GM15510 (cell line): ENCODE data around the gene ELAC1.

ENCODE experiments used
- POLR2A ChIP-seq: IDR thresholded peaks from 3 replicates; pipeline ENCODE4 v1.6.1; 2011; ENCODE audit warnings: borderline replicate concordance; ENCODE audit not compliant: insufficient read length; ENCODE audit errors: extremely low read depth

The ELAC1 gene

DNA sequence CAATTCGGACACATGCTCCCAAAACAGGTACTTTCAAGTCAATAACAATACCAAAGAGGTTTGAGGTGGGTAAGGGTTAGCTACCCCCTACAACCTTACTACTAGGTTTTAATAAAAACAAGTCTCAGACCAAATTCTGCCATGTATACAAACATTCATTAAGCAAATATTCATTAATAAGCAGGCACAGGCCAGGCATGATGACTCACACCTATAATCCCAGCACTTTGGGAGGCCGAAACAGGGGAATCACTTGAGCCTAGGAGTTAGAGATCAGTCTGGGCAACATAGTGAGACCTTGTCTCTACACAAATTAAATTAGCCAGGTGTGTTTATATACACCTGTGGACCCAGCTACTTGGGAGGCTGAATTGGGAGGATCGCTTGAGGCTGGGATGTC lies 11.7 kb upstream of the ELAC1 start:
- no peak for TF ChIP-seq POLR2A

DNA sequence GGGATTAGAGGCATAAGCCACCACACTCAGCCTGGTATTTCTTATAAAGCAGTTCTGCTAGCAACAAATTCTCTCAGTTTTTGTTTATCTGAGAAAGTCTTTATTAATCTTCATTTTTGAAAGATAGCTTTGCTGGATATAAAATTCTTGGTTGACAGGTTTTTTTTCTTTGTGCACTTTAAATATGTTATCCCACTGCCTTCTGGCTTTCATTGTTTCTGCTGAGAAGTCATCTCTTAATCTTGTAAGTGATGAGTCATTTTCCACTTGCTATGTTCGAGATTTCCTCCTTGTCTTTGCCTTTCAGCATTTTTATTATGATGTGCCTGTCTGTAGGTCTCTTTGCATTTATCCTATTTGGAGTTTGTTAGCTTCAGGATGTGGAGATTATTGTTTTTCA lies 5.9 kb upstream of the ELAC1 start:
- TF ChIP-seq POLR2A, result no peak

DNA sequence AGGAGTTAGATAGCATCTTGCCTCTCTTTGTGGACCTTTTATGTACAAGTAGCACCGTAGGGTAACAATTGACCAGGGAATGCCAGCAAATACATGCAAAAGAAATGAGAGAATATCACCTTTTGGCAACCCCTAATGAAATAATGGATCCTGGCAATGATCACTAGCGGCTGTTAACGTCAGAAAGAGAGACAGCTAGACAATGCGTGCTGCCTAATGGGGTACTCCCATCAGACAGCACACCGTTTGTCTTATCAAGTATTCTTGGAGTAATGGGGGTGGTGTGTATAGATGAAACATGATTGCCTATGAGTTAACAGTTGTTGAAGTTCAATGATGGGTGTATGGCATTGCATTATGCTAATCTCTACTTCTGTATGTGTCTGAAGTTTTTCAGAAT lies 1.6 kb downstream of the ELAC1 start:
- no peak for TF ChIP-seq POLR2A

DNA sequence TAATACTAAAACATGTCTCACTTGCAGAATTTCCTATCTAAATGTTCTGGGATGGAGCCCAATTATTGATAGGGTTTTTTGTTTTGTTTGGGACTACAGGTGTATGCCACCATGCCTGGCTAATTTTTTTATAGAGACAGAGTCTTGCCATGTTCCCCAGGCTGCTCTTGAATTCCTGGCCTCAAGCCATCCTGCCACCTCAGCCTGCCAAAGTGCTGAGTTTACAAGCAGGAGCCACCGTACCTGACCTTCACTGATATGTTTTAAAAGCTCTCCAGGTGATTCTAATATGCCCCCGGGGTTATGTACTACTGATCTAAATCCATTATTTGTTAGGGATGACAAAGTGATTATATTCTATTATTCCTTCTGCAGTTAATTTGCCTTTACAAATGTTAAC lies 2.2 kb downstream of the ELAC1 start:
- TF ChIP-seq POLR2A, result no peak

DNA sequence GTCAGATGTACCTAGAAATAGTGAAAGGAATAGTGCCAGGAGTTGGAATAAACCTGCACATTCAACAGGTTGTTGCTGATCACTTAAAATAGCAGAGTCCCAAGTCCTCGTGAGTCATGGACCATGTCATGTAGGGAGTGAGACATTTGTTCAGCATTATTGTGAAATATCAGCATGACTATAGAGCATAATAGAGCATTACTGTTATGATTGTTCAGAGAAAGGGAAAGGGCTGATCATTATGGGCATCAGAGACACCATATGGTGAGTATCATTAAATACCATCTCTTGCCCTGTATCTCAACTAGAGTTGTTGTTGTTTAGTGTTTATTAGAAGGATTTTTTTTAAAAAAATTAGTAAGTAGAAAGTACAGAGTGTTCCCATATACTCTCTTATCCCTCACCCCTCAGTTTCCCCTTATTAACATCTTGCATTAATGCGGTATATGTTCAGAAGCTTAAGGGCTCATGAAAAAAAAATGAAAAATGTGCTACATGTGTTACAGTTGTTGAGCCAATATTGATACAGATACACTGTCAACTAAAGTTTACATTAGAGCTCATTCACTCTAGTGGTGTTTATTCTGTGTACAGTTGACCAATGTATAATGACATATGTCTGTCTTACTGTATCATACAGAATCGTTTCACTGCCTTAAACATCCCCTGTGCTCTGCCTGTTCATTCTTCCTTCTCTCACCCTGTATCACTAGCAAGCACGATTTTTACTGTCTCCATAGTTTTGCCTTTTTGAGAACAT lies 5.7 kb downstream of the ELAC1 start:
- TF ChIP-seq POLR2A, result no peak

DNA sequence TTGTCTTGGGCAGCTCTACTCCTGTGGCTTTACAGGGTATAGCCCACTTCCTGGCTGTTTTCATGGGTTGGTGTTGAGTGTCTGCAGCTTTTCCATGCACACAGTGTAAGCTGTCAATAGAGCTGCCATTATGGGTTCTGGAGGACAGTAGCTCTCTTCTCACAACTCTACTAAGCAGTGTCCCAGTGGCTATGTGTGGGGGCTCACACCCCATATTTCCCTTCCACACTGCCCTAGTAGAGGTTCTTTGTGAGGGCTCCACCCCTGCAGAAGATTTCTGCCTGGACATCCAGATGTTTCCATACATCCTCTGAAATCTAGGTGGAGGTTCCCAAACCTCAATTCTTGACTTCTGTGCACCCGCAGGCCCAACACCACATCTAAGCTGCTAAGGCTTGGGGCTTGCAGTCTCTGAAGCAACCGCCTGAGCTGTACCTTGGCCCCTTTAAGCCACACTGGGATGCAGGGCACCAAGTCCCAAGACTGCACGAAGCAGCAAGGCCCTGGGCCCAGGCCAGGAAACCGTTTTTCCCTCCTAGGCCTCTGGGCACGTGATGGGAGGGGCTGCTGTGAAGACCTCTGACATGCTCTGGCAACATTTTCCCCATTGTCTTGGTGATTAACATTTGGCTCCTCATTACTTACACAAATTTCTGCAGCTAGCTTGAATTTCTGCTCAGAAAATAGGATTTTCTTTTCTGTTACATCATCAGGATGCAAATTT lies 9.4 kb downstream of the ELAC1 start:
- TF ChIP-seq POLR2A, result no peak

DNA sequence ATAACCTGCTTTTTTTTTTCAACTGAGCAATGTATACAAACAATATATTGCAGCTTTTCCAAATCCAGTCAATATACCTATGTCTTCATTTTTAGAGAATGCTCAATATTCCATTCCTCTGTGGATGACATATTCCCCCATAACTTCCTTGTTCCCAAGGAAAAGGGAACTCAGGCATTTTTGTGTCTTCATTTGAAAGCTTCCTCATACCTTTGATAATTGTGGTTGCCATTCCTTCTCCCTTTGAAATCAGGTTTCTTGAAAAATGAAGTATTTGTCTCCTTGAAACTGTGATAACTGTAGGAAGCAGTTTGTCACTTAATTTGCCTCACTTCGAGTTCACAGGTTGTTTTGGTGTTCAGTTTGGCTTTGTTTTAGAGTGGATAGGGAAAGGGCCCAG lies 13.5 kb downstream of the ELAC1 start:
- no peak for TF ChIP-seq POLR2A

DNA sequence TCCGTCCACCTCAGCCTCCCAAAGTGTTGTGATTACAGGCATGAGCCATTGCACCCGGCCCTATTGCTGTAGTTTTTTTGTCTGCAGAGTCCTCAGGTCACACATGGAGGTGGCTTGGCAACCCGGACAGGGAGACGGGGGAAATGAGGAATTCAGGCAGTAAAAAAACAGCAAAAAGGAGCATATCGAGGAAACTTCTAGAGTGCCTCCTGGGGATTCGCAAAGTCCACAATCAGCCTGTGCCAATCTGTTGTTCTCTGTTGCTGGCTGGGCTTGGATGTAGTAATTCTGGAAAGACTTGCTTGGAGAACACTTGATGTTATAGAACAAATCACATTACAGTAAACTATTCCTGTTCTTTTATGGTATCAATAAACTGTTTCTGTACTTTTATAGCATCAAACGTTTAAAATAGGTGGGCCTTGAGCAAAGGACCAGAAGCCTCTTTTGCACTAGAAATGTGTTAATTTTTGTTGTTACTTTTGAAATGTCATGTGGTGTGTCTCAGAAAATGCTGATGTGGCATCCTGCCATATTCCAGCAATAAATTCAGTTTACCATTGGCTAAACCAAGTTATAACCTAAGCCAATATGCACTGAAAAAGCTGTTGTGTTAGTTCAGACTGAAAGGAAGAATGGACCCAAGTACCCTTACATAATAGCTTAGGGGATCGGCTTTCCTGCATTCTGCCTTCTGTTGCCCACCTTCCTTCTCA lies 14.4 kb downstream of the ELAC1 start:
- TF ChIP-seq POLR2A, result no peak

DNA sequence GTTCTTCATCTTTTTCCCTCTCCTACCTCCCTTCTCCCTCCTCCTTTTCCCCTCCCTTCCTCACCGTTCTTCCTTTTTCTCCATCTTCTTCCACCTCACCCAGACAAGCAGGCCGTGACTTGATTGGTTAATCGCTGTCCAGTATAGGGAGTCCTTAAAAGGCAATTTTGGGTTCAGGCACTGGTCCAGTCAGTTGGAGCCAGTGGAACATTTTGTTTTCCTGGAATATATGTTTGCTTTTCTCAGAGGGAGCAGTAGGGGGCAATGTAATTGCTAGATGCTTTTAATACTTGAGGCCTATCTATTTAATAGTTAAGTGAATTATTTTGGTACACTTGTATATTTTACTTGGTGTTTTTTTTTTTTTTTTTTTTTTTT lies 15.0 kb downstream of the ELAC1 start:
- no peak for TF ChIP-seq POLR2A

DNA sequence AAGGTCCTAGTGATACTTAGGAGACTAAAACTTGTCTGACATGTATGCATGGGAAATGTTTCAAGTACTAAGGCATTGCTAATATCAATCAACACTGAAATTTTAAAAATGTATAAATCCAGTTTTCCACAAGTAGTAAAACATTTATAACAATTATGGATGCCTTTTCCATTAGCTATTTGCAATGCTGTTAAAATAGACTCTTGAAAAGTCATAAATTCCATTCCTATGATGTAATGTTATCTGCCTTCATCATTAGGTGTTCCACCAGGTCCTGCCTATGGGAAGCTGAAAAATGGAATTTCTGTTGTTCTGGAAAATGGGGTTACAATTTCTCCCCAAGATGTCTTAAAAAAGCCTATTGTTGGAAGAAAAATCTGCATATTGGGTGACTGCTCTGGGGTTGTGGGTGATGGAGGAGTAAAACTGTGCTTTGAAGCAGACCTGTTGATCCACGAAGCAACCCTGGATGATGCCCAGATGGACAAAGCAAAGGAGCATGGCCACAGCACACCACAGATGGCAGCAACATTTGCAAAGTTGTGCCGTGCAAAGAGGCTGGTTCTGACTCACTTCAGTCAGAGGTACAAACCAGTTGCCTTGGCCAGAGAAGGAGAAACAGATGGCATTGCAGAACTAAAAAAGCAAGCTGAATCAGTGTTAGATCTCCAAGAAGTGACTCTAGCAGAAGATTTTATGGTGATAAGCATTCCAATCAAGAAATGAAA lies 18.7 kb downstream of the ELAC1 start:
- no peak for TF ChIP-seq POLR2A

DNA sequence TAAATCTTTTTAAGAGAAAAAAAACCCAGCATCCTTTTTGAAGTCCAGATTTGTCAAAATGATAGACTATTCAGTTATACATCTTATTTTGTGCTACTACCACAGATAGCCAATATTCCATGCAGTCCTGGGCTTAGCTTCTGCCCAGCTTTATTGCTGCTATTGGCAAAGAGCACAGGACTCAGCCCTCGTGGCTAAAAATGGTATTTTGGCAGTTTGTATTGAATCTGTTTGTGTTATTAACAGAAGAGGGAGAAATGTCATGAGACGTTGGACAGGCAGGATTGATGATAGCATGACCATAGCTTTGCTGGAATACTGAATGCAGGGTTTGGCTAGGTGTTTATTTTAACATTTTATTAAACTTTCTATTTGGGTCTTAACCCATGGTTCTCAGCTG lies 19.4 kb downstream of the ELAC1 start:
- TF ChIP-seq POLR2A, result no peak

DNA sequence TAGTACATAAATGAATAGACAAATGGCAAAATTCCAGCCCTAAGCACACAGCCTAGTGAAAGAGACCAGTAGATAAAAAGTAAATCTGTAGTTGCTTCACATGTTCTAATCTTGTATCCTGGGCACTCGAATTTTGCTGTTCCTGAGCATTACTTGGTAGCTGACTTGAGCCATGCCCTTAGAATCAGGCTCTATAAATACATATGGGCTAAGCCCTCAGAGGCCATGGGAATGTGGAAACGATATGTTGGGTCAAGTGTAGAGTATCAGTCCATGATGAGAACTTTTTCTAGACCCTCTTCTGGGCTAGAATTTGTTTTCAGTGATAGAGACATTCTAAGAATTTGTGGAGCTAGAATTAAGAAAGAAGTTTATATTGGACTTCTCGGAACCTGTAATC lies 21.9 kb downstream of the ELAC1 start:
- TF ChIP-seq POLR2A, result no peak

DNA sequence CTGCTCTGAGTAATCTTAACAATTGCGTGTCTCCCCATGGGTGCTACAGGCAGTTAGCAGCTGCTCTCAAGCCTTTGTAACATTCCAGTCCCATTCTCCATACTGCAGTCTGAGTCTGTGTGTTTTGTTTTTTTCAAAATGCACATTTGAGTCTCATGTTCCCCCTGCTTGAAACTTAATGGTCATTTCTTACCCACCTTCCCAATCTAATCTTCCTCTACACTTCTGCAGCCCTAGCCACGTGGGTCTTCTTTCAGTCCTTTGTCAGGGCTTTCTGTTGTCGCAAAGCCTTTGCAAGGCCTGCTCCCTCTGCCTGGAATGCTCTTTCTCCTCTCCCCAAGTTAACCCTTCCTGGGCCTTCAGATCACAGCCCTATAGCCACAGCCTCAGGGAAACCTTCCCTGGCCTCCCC lies 24.5 kb downstream of the ELAC1 start:
- no peak for TF ChIP-seq POLR2A

DNA sequence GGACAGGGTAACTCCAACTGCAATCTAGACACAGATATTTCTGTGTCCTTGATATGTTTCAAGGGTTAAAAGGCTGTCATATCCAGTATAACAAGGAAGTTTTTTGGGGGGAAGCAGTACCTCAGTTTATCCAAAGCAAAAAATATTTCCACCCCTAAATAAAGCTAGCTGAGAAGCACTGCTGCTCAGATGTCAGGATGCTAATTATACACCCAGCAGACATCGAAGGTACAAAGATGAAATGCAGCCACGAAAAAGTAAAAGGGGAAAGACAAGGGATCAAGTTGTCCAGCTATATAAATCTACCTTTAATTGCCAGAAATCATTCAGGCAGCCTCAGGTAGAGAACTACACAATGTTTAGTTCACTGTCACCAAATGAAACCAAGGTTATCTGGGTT lies 26.2 kb downstream of the ELAC1 start:
- no peak for TF ChIP-seq POLR2A
